ENCODE data around the gene PRKG1. TPM values are rescaled to one million over a fixed set of nuclear protein-coding genes. Genes with fewer than 3 reads are reported as not detected.
A peak's percentile ranks its signal among the peaks of the same experiment; 100 is the strongest.

The PRKG1 gene
- total and polyA plus RNA-seq, 12 donors = 3.8 to 48.1 (median 29.9) TPM

DNA sequence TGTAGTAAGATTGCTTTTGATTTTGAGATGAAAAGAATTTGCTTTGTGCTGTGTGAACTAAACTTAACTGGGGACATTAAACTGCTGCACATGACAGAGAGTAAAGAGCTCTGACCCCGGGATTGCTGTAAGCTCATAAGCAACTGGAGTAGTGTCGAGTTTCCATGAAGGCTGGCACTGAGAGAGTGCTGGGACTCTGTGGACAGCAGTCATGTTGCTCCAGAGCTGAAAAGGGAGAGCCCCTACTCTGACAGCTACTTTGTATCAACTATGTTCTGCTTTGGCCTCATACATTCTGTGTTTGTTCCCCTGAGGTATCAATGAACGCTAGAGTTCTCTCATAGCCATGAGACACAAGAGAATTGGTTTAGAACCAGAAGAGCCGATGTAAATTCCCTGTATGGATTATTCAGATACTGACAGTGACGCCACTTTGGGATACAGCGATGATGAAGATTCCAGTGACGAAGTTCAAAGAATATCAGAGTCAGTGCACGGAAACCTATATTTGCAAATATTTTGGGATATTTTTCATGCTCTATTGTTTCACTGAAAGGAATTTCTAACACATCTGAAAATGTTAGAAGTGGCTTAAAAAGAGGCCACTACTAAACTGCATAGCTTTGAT, 1053.9 kb downstream of the PRKG1 start:
- WGBS, 2 donors = 69 to 70% methylated on average over 8 of the region's 8 CpGs
- intact Hi-C loops (cut with DNase I) = no loop called here
- Histone ChIP-seq H3K27ac (no peak overlapping the region), H3K4me3 (no peak overlapping the region), H3K9me3 (no peaks in the 10 kb centered on the region), H3K27me3 (no peaks in the 10 kb centered on the region), H3K4me1 (no peaks in the 10 kb centered on the region), H3K36me3 (no peaks in the 10 kb centered on the region)
- ATAC-seq = peak in 5 of 8 donors; percentile 51 to 75 (median 67)
- TF ChIP-seq, protein P1, sequence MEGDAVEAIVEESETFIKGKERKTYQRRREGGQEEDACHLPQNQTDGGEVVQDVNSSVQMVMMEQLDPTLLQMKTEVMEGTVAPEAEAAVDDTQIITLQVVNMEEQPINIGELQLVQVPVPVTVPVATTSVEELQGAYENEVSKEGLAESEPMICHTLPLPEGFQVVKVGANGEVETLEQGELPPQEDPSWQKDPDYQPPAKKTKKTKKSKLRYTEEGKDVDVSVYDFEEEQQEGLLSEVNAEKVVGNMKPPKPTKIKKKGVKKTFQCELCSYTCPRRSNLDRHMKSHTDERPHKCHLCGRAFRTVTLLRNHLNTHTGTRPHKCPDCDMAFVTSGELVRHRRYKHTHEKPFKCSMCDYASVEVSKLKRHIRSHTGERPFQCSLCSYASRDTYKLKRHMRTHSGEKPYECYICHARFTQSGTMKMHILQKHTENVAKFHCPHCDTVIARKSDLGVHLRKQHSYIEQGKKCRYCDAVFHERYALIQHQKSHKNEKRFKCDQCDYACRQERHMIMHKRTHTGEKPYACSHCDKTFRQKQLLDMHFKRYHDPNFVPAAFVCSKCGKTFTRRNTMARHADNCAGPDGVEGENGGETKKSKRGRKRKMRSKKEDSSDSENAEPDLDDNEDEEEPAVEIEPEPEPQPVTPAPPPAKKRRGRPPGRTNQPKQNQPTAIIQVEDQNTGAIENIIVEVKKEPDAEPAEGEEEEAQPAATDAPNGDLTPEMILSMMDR (IDR thresholded peaks at IDR 0.05) = no peak
- DNase-seq = peak in 1 of 2 donors; percentile 5

DNA sequence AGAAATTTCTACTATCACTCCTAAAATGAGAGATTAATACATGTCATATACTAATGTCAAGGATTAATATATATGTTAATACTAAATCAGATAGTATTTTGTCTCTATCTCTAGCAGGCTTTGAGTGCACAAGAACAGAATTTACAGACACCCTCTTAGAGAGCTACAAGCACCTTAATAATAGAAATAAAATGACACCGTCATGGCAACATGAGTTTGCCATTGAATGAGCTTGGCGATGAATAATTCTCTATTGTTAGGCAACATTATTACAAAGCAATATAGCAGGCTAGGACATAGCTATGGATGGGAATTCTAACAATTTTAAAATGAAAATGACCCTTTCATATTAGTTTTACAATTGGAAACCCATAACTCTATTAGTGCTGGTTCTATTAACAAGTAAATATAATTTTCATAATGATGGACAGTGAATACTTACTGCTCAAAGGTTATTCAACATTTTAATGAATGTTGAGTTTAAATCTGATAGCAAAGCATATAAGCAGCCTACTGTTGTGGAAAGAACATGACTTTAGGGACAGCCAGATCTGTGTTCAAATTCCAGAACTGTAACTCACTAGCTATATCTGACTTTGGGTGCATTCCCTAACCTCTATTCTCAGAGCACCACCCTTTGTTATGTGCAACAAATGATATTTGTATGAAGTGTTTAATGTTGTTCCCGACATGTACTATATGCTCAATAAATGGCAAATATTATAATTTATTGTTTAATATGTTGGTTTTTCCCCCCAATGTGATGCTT, 1055.3 kb downstream of the PRKG1 start:
- no peaks in the 10 kb centered on the region for H3K9me3 ChIP-seq
- intact Hi-C loops (cut with DNase I) = no loop called here
- 91 to 93% methylated on average over 3 of the region's 3 CpGs for WGBS, 2 donors
- DNase-seq (no peak), ATAC-seq (no peak)
- H3K4me3 ChIP-seq = no peak overlapping the region
- no peaks in the 10 kb centered on the region for H3K4me1 ChIP-seq
- H3K27me3 ChIP-seq = no peaks in the 10 kb centered on the region
- TF ChIP-seq, protein P1 (IDR thresholded peaks at IDR 0.05) = no peak
- no peak overlapping the region for H3K27ac ChIP-seq
- no peaks in the 10 kb centered on the region for H3K36me3 ChIP-seq

DNA sequence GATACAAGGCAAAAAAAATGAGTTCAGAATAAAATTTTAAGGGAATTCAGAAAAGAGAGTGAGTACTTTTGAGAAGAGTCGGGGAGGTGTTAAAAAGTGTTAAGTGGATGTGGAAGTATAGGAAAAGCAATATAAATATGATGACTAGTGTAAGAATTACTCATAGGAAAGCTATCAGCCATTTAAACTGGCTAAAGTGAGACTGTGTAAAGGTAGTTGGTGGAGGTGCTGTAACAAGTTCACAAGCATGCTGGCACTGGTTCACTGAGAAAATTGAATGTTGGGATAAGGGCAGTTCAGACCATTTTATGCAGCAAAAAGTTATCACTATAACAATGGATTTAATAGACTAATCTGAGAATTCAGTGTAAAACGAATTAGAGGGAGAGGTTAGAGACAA, 1060.8 kb downstream of the PRKG1 start:
- intact Hi-C loops (cut with DNase I) = no loop called here
- DNase-seq = no peak
- H3K4me3 ChIP-seq = no peak overlapping the region
- H3K27ac ChIP-seq = no peak overlapping the region
- TF ChIP-seq, protein P1 (IDR thresholded peaks at IDR 0.05) = no peak
- H3K36me3 ChIP-seq = peaks cover 0 to 6% (median 0%) of the 10 kb centered on the region in 9 donors
- H3K4me1 ChIP-seq = no peaks in the 10 kb centered on the region
- WGBS, 2 donors = 75 to 81% methylated on average over 2 of the region's 2 CpGs
- H3K9me3 ChIP-seq = no peaks in the 10 kb centered on the region
- no peaks in the 10 kb centered on the region for H3K27me3 ChIP-seq
- ATAC-seq = no peak

DNA sequence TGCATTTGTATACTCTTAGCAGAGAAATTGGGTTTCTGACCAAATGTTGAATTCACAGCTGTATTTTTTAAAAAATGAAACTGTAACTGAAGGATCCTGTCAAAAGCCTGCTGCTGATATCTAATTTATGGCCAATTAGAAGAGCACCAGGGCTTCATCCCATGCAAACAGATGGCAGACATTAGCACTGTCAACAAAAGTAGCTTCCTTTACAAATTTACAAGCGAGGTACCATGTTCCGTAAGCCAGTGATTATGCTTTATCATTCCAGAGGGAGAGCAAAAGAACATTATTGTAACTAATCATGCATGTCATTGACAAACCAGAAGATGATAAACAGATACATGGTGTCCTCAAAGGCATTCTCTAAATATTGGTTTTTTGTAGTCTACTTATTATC, 1062.6 kb downstream of the PRKG1 start:
- TF ChIP-seq, protein P1 (IDR thresholded peaks at IDR 0.05) = no peak
- WGBS, 2 donors = 75 to 85% methylated on average over 2 of the region's 2 CpGs
- Histone ChIP-seq H3K27ac (no peak overlapping the region), H3K4me1 (no peaks in the 10 kb centered on the region), H3K4me3 (no peak overlapping the region), H3K36me3 (peaks cover 0 to 6% (median 0%) of the 10 kb centered on the region in 9 donors), H3K9me3 (no peaks in the 10 kb centered on the region), H3K27me3 (no peaks in the 10 kb centered on the region)
- intact Hi-C loops (cut with DNase I) = no loop called here
- ATAC-seq (no peak), DNase-seq (no peak)
